K562 (cell line): ENCODE results near the gene SLC1A1. TPM values are rescaled to one million over a fixed set of nuclear protein-coding genes. Genes with fewer than 3 reads are reported as not detected.

Source experiments
- ATAC-seq: fragments of 200-7000 bp; cut with Tn5 transposase; 3 replicates; pipeline ENCODE4 v1.9.1; 2020; ENCODE audit warnings: moderate library complexity
- BruUV-seq: library from RNA; stranded (reverse); fragments of 400-500 nt; replicated peaks from 2 replicates; lab custom pipeline; 2021; lab: Mats Ljungman, UMichigan
- CTCF ChIA-PET: fragments of 300-600 bp; formaldehyde crosslinking; extraction: SDS; loops from one replicate; lab custom pipeline; 2021; ENCODE audit warnings: low intra/inter-chr PET ratio; lab: Yijun Ruan, JAX
- POLR2A ChIA-PET: fragments of 300-600, 350-650 bp; sonication (Branson Sonifier 250); formaldehyde crosslinking; extraction: SDS; loops from one replicate; lab custom pipeline; 2021; ENCODE audit warnings: antibody characterized with exemption, inconsistent platforms; lab: Yijun Ruan, JAX
- DNase-seq, 4 experiments: peaks; one replicate each; pipeline versions ENCODE4 v3.0.0 to v3.0.0-alpha.2; 2011 to 2018; ENCODE audit warnings: low spot score in 3 of 4, mixed read lengths in 3 of 4; ENCODE audit errors: extremely low read depth in 1 of 4
- FAIRE-seq: peaks from 2 replicates; lab custom pipeline; 2011; peaks lifted over from hg19 to GRCh38; lab: Jason Lieb, UNC
- H2AFZ ChIP-seq: 2 replicates; pipeline ENCODE4 v1.6.0; 2011; ENCODE audit warnings: low read depth, low read length, control low read depth, inconsistent platforms
- H3K27ac ChIP-seq: fragments of 200-600 bp; 3 replicates; pipeline ENCODE4 v1.8.0; 2011; ENCODE audit warnings: low read depth, mild to moderate bottlenecking, control low read depth, inconsistent platforms, low read length, moderate library complexity, mixed read lengths; ENCODE audit errors: extremely low read depth
- H3K27me3 ChIP-seq, 2 experiments: fragments of 300-600 bp in 1 of 2; 2 replicates in 1 of 2; 3 replicates in 1 of 2; pipeline versions ENCODE4 v1.6.0 to v1.8.0; 2011; ENCODE audit warnings: inconsistent platforms in 2 of 2, low read length in 2 of 2, mild to moderate bottlenecking in 1 of 2, mixed read lengths in 1 of 2, moderate library complexity in 1 of 2; ENCODE audit not compliant: control insufficient read depth in 2 of 2, insufficient read depth in 2 of 2
- H3K36me3 ChIP-seq: fragments of 300-600 bp; 3 replicates; pipeline ENCODE4 v1.8.0; 2011; ENCODE audit warnings: mild to moderate bottlenecking, low read length, inconsistent platforms; ENCODE audit not compliant: control insufficient read depth, insufficient read depth
- H3K4me1 ChIP-seq, 2 experiments: fragments of 200-600 bp in 1 of 2; replicated peaks in 1 of 2; 2 replicates in 1 of 2; 3 replicates in 1 of 2; pipeline versions ENCODE4 v1.5.1 to v1.8.0; 2011; ENCODE audit warnings: inconsistent platforms in 2 of 2, low read length in 2 of 2, mild to moderate bottlenecking in 1 of 2, mixed read lengths in 1 of 2, moderate library complexity in 1 of 2; ENCODE audit not compliant: control insufficient read depth in 2 of 2, insufficient read depth in 2 of 2
- H3K4me2 ChIP-seq: 2 replicates; pipeline ENCODE4 v1.6.1; 2011; ENCODE audit warnings: low read length, control low read depth, inconsistent platforms, mixed read lengths; ENCODE audit not compliant: insufficient read depth
- H3K4me3 ChIP-seq: fragments of 200-600 bp; sonication (generic), shearing (Covaris generic); 2 replicates; pipeline ENCODE4 v1.5.1; 2016; ENCODE audit warnings: control low read depth, inconsistent platforms
- H3K79me2 ChIP-seq: fragments of 200-600 bp; 3 replicates; pipeline ENCODE4 v1.8.0; 2011; ENCODE audit warnings: low read length, inconsistent platforms; ENCODE audit not compliant: control insufficient read depth, insufficient read depth
- H3K9ac ChIP-seq, 2 experiments: 2 replicates each; pipeline versions ENCODE4 v1.6.0 to v1.6.1; 2011; ENCODE audit warnings: low read depth in 2 of 2, low read length in 2 of 2, control low read depth in 1 of 2, inconsistent platforms in 1 of 2, mild to moderate bottlenecking in 1 of 2, mixed read lengths in 1 of 2; ENCODE audit not compliant: insufficient read depth in 1 of 2
- H3K9me1 ChIP-seq: one replicate; pipeline ENCODE4 v1.6.0; 2011; ENCODE audit warnings: inconsistent platforms, mild to moderate bottlenecking, low read length, moderate library complexity; ENCODE audit not compliant: control insufficient read depth, insufficient read depth
- H3K9me3 ChIP-seq: replicated peaks from 2 replicates; pipeline ENCODE4 v1.5.1; 2011; ENCODE audit warnings: low read depth, low read length, inconsistent platforms; ENCODE audit not compliant: control insufficient read depth, insufficient read depth
- H4K20me1 ChIP-seq: replicated peaks from 2 replicates; pipeline ENCODE4 v1.6.1; 2011; ENCODE audit warnings: low read length, inconsistent platforms, mixed read lengths; ENCODE audit not compliant: control insufficient read depth, insufficient read depth
- KAT8 ChIP-seq: fragments of 450-650 bp; IDR thresholded peaks from 2 replicates; pipeline ENCODE4 v1.6.1; 2016; ENCODE audit warnings: low read depth, mild to moderate bottlenecking
- ZBTB40 ChIP-seq, 2 experiments: fragments of 450-650 bp in 1 of 2; sonication (generic) in 1 of 2; formaldehyde crosslinking in 1 of 2; IDR thresholded peaks; 2 replicates each; pipeline versions ENCODE4 v1.7.1 to v1.9.0; 2016 to 2022; ENCODE audit warnings: inconsistent platforms in 1 of 2, mild to moderate bottlenecking in 1 of 2, missing genetic modification reagents in 1 of 2
- WGBS: fragments of 100-300 bp; shearing (Covaris generic); methylation state at CpG from one replicate; pipeline ENCODE4 v1.1.6; 2016; ENCODE audit warnings: low coverage, mixed read lengths; ENCODE audit not compliant: insufficient coverage; ENCODE audit errors: missing lambda C conversion rate; 5-methylcytosine and 5-hydroxymethylcytosine counted together
- in situ Hi-C: fragments of 300-500 bp; cut with MboI; formaldehyde crosslinking; loops from 4 replicates; pipeline ENCODE4 v1.15.0; 2018; ENCODE audit warnings: inconsistent platforms, mixed read lengths
- intact Hi-C: fragments of 100-400 bp; cut with micrococcal nuclease; formaldehyde crosslinking; loops from 2 replicates; pipeline ENCODE4 v1.14.2; 2022
- polyA plus RNA-seq, 8 experiments: library from polyadenylated mRNA; depleted of rRNA in 4 of 8; stranded (reverse) in 5 of 8; unstranded in 3 of 8; fragments of >200 nt; fragmentation: Nextera tagmentation in 2 of 8; fragmentation: Illumina TruSeq in 1 of 8; extraction: Ambion mirVana in 2 of 8; extraction: Trizol in 1 of 8; gene quantifications; 2 replicates each; pipeline versions ENCODE4 v1.2.1 to v1.2.3, GENCODE V29; 2011 to 2014; ENCODE audit warnings: inconsistent platforms in 1 of 8, missing spikeins in 1 of 8
- total RNA-seq, 7 experiments: library from RNA; depleted of rRNA in 6 of 7; stranded (reverse); fragments of >200 nt in 6 of 7; fragmentation: Illumina TruSeq in 2 of 7; extraction: Trizol in 2 of 7; gene quantifications; 2 replicates each; pipeline versions ENCODE4 v1.2.1 to v1.2.3, GENCODE V29; 2011 to 2021; ENCODE audit warnings: low replicate concordance in 1 of 7

SLC1A1 gene
- total and polyA plus RNA-seq, 9 of the 15 experiments (the other 6 are each of a cell fraction or from before 2014, with no cell fraction given): 0.11 to 0.16 TPM; not detected in 7

GRCh38 chr9:4497855-4498254 is 7.6 kb downstream of the SLC1A1 start:
- Histone ChIP-seq H3K9me3 (no peaks in the 10 kb centered on the region), H3K9ac (no peak overlapping the region), H2AFZ (no peak overlapping the region), H3K9me1 (no peaks in the 10 kb centered on the region), H3K27me3 (no peaks in the 10 kb centered on the region), H3K4me3 (no peak overlapping the region), H3K4me2 (no peak overlapping the region), H3K27ac (no peak overlapping the region), H4K20me1 (no peaks in the 10 kb centered on the region), H3K4me1 (no peaks in the 10 kb centered on the region), H3K79me2 (no peaks in the 10 kb centered on the region), H3K36me3 (no peaks in the 10 kb centered on the region)
- no peak for FAIRE-seq
- in situ Hi-C loops (no loop called here), intact Hi-C loops (no loop called here)
- ChIA-PET POLR2A (no interaction called here), CTCF (no interaction called here)
- no peak for ATAC-seq
- 10% methylated on average over 1 of the region's 1 CpG for WGBS
- no peak for DNase-seq
- BruUV-seq: no TSS peak
- no peak for TF ChIP-seq KAT8
- peak; percentile 47; the same call in 1 of the 2 replicates for TF ChIP-seq ZBTB40 (IDR thresholded peaks at IDR 0.05)
- no peak for TF ChIP-seq ZBTB40 (CRISPR knock-in tag; IDR thresholded peaks at IDR 0.05)
